GM19467 (cell line): ENCODE measurements around the gene VRTN.
"Not testable (repeated sequence)": the region's sequence is repeated elsewhere in the genome, so short reads cannot be mapped to it uniquely, and the experiment has no call there.

ENCODE experiments used
- ATAC-seq: cut with Tn5 transposase; IDR thresholded peaks from one replicate; pipeline ENCODE4 v1.9.1; 2021; ENCODE audit warnings: mild to moderate bottlenecking, moderate library complexity; ENCODE audit not compliant: unreplicated experiment

Gene VRTN, protein sequence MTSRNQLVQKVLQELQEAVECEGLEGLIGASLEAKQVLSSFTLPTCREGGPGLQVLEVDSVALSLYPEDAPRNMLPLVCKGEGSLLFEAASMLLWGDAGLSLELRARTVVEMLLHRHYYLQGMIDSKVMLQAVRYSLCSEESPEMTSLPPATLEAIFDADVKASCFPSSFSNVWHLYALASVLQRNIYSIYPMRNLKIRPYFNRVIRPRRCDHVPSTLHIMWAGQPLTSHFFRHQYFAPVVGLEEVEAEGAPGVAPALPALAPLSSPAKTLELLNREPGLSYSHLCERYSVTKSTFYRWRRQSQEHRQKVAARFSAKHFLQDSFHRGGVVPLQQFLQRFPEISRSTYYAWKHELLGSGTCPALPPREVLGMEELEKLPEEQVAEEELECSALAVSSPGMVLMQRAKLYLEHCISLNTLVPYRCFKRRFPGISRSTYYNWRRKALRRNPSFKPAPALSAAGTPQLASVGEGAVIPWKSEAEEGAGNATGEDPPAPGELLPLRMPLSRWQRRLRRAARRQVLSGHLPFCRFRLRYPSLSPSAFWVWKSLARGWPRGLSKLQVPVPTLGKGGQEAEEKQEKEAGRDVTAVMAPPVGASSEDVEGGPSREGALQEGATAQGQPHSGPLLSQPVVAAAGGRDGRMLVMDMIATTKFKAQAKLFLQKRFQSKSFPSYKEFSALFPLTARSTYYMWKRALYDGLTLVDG

DNA sequence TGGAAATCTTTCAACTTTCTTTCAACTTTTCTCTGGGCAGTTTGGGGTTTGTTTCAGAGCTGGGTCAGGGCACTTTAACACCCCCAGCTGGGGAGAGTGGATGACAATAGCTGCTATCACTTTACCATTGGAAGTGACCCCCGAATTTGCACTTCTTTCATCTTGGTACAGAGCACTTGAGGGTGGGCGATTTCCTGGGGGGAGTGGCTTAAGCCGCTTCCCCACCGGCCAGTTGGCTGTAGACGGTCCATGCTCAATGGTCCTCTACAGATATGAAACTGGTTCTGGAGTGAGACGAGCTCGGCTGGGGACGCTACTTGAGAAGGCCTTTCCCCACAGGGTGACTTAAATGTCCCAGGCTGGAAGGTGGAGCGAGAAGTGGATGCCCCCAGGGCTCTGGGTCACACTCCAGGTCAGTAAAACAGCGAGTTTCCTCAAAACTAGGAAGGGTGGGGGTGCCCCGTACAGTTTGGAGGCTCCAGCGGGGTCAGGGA is at the start of gene VRTN:
Gene VRTN (plus strand): TSS at position 231 of the 494 bp plus-strand sequence. CDS start 8,313 bp downstream, outside the sequence.
- no peak for ATAC-seq

DNA sequence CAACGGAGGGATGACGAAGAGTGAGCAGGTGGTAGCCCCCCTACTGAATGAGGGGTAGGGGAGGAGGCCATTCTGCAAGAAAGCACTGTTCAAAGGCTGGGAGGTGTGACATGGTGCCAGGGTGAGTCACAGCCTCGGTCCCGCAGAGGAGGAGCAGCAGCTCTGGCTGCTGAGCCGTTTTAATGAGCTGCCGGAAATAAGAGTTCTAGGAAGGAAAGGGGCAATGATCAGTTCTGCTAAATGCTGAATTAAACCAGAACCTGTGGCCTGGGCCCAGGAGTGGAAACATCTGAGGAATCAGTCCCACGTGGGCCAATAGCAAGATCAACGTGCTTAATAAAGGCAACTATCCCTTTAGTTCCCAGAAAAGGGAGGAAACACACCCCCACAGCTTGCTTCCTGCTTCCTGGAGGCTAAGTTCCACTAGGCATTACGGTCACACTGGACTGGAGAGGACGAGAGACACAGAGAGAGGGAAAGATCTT is 49.2 kb upstream of the VRTN start:
- no peak for ATAC-seq

DNA sequence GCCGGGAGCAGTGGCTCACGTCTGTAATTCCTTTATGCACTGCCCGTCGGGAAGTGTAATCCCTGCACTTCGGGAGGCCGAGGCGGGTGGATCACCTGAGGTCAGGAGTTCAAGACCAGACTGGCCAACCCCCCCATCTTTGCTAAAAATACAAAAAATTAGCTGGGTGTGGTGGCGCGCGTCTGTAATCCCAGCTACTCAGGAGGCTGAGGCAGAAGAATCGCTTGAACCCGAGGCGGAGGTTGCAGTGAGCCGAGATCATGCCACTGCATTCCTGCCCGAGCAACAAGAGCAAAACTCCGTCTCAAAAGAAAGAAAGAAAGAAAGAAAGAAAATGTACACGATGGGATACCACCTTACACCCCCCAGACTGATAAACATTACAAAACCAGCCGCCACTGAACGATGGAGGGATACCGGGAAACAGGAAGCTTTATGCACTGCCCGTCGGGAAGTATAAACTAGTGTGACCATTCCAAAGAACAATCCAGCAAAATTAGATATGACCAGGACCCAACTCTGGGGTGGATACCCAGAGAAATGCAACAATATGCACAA is 46.6 kb upstream of the VRTN start:
- no peak for ATAC-seq

DNA sequence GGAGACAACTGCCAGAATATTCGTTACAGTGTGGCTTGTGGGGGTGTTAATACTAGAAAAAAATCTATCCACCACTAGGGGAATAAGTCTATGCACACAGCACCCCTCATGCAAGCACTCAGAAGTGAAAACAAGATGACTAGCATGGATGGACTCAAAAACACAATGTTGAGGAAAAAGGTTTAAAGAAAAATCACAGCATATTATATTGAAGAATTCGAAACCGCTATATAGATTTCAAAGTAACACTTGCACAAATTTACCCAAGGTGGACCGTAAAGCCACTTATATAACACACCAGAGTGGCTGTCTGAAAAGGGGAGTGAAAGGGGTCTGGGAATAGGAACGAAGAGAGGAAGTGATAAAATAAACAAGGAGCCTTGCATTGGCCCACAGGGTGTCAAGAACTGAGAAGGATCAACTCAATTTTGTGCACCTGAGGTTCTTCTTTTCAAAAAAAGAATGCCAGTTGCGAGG is 46.1 kb upstream of the VRTN start:
- ATAC-seq = no peak

DNA sequence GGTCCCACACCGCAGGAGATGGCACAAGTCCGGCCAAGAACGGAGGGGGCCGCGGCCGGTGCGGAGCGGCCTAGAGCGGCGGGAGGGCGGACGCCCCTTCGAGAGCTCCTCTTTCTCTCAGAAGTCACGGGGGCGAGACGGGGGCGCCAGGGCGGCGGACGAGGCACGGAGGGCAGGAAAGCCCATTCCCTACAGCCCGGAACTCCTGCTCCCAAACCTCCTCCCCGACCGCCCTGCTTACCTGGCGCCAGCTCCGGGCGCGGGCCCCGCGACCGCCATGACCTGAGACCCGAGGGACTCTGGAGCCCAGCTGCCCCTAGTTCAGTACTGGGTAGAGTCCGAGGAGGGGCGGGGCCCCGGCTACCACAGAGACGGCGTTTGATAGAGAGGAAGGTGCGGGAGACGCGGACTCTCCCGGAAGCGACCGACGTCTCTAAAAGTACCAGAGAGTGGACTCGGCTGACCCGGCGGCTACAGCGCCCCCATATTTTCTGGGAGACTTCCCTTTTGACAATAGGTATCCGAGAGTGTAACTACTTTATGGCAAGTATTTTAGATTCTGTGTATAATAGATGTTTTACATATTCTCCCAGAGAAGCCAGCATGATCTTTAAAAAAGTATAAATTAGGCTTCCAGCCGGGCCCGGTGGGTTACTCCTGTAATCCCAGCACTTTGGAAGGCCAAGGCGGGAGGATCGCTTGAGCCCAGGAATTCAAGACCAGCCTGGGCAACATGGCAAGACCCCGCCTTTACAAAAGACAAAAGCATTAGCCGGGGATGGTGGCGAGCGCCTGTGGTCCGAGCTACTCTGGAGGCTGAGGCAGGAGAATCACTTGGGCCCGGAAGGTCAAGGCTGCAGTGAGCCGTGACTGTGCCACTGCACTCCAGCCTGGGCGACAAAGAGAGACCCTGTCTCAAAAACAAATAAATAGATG is 45.4 kb upstream of the VRTN start, which contains the start of gene ABCD4:
Gene ABCD4 (minus strand): TSS at position 301 of the 936 bp plus-strand sequence. CDS start 22 bp downstream, at position 279.
- peak; percentile 95 for ATAC-seq

DNA sequence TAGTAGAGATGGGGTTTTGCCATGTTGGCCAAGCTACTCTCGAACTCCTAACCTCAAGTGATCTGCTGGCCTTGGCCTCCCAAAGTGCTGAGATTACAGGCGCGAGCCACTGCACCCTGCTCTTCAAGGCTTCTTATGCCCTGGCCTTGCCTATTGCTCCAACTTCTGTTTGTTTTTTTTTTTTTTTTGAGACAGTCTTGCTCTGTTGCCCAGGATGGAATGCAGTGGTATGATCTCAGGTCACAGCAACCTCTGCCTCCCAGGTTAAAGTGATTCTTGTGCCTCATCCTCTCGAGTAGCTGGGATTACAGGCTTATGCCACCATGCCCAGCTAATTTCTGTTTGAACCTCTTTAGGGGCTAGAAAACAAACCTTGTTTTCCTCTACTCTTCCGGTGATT is 39.6 kb upstream of the VRTN start:
- ATAC-seq = no peak

DNA sequence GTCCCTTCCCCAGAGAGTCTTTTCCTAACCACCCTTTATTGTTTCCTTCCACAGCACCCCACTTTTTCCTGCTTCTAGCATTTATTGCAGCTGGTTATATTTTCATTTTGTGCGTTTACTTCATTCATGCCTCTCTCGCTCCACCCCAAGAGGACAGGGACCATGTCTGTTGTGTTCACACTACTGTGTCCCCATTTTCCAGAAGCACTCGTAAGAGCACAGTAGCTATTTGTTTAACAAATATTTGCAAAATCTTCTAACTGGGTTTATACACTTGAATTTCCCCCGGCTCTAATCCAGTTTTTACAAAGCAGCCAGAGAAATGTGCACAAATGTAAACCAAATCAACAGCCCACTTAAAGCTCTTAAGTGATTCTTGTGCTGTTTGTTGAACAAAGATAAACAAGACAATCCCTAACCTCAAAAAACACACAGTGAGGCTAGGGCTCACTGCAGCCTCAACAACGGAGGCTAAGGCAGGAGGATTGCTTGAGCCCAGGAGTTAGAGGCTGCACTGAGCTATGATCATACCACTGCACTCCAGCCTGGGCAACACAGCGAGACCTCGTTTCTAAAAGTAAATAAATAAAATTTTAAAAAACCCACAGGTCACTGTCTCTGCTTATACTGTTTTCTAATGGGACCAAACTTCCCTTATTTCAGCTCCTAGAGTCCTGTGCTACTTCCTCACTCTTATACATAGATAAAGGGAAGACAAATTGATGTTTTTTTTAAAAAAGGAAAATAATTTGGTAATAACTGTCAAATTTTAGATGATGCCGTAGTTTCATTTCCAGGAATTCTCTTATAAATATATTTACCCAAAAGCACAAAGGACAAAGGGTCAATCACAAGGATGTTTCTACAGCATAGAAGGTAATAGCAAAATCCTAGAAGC is 38.9 kb upstream of the VRTN start:
- no peak for ATAC-seq

DNA sequence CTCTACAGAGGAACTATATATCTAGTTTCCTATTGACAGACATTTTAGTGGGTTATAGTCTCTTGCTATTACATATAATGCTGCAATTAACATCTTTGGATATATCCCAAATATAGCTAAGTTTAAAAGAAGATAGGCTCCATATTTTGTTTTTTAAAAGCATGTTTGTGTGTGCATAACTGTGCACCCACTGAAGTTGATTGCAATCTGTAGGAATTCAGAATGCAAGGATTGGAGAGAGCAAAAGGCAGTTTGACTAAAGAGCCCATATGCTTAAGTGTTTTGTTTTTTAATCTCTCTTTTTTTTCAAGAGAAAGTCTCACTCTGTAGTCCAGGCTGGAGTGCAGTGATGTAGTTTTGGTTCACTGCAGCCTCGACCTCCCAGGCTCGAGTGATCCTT is 36.1 kb upstream of the VRTN start:
- ATAC-seq = no peak

DNA sequence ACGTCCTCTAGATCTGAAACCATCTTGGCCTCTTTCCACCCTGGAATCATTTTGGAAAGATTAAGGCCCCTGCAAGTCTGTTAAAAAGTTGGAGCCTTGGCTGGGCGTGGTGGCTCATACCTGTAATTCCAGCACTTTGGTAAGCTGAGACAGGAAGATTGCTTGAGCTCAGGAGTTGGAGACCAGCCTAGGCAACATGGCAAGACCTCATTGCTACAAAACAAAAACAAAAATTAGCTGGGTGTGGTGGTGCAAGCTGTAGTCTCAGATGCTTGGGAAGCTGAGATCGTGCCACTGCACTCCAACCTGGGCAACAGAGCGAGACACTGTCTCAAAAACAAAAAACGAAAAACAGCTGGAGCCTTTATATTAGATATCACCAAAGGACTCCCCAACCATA is 34.7 kb upstream of the VRTN start:
- ATAC-seq = no peak

DNA sequence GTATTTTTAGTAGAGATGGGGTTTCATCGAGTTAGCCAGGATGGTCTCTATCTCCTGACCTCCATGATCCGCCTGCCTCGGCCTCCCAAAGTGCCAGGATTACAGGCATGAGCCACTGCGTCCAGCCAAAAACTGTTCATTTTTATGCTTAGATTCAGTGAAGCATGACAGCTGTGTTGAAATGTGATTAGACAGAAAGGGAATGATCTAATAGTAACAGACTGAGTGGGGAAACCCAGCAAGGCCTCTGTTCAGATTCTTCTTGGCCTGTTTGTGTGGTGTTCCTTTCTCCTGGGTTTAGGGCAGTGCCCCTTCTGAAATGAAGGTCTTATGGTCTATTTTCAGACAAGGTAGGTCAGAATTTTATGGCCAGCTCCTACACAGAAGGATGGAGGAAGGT is 33.7 kb upstream of the VRTN start:
- no peak for ATAC-seq

DNA sequence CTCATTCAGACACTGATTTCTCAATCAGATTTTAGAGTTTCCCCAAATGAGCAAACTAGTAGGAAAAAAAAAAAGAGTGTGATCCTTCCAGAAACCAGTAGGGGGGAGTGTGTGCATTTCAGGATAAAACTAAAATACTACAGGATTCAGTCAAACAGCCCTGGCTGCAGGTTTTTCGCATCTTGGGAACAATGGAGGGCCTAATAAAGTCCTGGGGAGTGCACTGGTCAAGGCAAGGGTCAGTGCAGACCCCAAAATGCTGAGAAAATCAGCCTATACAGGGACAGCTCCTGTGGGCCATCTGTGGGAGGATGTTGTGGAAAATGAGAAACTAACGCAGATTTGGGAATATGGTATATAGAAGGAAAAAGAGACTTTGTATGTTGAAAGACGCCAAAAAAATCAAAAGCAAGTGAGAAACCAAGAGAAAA is 23.3 kb upstream of the VRTN start:
- no peak for ATAC-seq

DNA sequence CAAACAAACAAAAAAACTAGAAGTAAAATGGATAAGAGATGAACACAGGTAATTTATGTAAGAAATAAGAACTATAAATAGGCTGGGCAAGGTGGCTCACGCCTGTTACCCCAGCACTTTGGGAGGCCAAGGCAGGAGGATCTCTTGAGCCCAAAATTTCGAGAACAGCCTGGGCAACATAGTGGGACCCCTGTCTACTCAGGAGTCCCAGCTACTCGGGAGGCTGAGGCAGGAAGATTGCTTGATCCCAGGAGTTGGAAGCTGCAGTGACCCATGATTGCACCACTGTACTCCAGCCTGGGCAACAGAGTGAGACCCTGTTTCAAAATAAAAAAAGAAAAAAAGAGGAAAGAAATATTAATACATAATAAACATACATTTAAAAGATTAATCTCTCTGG is 22.8 kb upstream of the VRTN start:
- no peak for ATAC-seq

DNA sequence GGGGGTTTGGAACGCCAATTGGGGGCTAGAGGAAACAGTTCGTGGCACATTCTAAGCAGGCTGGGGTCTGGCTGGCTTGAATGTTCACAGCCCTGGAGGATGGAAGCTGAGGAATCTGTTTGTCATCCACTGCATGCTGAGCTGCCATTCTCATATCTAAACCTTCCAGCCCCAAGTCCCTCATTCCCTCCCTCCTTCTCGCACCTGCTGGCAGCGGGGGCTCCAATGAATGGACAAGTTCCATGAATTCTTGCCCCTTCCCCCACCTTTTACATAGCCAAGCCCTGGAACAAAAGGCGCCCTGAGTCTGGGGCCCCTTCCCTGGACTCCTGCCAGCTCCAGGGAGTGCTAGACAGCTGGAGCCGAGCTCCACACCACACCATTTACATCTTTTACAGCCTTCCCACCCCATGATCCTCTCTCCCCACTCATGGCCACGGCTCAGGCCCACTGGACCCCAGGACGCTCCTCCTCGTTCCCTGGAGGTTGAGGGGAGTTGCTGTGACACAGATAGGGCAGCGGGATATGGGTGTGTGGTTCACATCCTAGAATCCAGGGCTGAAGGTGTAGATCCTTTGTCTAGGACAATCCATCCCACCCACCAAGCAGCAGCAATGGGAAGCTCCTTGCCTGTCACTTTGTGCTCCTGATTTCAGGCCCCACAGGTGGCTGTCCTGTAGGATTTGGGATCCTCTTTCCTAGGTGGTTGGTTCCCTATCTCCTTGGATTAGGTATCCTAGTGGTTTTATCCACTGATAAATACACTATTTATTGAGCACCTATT is 21.7 kb upstream of the VRTN start:
- no peak for ATAC-seq

DNA sequence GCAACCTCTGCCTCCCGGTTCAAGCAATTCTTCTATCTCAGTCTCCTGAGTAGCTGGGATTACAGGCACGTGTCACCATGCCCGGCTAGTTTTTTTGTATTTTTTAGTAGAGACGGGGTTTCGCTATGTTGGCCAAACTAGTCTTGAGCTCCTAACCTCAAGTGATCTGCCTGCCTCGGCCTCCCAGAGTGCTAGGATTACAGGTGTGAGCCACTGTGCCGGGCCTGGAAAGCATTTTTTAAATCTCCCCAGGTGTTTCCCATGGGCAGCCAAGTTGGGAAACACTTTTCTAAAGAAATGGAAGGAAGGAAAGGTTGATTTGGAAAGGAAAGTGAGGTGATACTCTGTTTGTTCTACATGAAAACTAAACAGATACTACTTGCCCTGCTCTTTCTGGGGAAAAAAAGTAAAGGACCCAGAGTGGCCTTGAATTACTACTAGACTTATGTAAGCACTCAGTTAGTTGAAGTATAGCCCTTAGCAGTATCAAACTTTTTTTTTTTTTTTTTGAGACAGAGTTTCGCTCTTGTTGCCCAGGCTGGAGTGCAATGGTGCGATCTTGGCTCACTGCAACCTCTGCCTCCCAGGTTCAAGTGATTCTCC is 18.2 kb upstream of the VRTN start:
- ATAC-seq = not testable (repeated sequence)

DNA sequence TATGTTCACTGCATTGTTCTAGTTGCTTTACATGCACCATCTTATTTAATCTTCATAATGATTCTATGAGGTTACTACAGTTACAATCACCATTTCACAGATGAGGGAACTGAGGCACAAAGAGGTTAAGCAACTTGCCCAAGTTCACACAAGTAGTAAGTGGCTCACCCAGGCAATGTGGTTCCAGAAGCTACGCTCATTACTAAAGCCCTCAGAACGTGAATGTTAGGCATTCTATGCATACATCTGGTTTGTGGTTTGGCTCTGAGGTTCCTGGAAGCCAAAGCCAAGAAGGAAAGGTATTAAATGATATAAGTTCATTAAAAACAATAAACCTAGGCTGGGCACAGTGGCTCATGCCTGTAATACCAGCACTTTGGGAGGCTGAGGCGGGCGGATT is 14.4 kb upstream of the VRTN start:
- ATAC-seq = no peak

DNA sequence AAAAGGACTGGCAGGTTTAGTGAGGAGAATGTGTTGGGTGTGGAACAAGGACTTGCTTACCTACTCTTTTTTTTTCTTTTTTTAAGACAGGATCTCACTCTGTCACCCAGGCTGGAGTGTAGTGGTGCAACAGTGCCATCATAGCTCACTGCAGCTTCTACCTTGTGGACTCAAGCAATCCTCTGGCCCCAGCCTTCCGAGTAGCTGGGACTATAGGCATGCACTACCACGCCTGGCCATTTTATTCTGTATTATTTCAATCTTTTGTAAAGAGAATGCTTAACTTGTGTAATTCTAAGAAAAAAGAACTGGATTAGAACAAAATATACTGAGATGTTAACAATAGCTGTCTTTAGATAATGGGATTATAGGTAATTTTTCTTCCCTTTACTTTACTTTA is 1.9 kb upstream of the VRTN start:
- no peak for ATAC-seq

DNA sequence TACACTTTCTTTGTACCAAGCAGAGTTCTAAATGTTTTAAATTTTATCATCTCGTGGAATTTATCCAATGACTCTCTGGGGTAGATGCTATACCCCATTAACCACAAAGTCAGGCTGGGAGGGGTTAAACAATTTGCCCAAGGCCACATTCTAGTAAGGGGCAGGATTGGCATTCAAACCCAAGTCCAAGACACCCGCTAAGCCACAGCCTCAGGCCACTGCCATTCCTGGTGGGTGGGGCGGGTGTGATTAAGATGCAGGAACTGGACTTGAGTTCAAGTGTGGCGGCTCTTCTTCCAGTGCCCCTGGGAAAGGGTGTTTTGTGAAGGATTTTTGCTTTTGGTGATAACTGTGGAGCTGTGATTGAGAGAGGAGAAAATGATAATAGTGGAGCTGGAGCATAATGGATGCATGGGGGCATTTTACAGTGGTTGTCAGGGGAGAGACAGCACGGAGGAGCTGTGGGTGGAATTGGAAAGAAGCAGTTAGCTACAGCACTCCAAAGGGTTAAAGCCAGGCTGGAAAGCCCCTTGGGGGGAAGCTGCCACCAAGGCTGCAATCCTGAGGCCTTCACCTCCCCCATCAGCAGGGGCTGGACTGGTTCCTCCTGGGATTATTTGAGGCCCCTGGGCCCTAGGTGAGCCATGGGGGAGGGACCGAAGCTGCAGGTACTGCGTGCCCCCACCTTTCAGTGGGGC is 1.0 kb upstream of the VRTN start:
- no peak for ATAC-seq

DNA sequence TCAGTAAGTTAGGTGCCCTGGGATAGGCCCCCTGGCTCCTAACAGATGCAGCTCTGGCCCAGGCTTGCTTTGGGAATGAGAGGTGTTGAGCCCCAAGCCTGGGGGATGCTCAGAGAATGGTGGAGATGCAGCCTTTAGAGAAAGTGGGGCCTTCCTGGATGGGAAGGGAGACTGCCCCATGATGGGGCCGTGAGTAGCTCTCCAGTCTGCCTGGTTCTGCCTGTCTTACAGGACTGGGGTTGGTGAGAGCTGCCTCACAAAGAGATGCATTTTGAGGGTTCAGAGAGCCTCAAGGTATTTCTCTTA is 523 bp upstream of the VRTN start:
- no peak for ATAC-seq
